HG03097 (cell line): Measurements from ENCODE around the gene COX4I2.
"Not testable (repeated sequence)": the region's sequence is repeated elsewhere in the genome, so short reads cannot be mapped to it uniquely, and the experiment has no call there.

Source experiments
- ATAC-seq: cut with Tn5 transposase; IDR thresholded peaks from one replicate; pipeline ENCODE4 v1.9.1; 2021; ENCODE audit not compliant: unreplicated experiment, low FRiP score

COX4I2 gene

GRCh38 chr20:31606804-31607639, 30.7 kb upstream of the COX4I2 start:
- no peak for ATAC-seq

DNA sequence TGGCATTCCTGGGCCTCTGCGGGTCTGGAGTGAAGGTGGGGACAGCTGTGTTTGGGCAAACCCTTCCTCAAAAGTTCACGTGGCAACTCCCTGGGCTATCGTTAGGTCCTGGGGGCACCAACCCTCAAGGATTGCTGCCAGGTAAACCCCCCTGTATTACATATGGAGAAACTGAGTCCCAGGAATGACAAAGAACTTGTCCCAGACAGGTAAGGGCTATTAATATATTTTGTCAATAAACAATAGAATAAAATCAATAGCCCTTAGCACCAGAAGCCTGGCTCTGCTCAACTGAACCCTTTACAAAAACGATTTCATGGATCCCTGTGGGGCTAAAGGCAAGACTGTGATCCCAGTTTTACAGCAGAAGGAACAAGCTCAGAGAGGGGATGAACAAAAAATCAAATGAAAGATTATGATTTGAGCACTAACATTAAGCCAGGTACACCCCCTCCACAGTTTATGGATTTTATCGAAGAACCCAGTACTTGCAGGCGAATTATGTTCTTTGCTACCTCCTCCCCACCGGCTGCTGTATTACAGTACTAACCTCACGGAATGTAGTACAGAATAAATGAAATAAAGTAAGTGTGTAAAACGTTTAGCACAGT, 30.0 kb upstream of the COX4I2 start:
- no peak for ATAC-seq

GRCh38 chr20:31608251-31608945, 29.3 kb upstream of the COX4I2 start:
- no peak for ATAC-seq

DNA sequence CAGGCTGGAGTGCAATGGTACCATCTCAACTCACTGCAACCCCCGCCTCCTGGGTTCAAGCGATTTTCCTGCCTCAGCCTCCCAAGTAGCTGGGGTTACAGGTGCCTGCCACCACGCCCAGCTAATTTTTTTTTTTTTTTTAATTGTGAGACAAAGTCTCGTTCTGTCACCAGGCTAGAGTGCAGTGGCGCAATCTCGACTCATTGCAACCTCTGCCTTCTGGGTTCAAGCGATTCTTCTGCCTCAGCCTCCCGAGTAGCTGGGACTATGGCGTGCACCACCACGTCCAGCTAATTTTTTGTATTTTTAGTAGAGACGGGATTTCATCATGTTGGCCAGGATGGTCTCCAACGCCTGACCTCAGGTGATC, 25.5 kb upstream of the COX4I2 start:
- not testable (repeated sequence) for ATAC-seq

GRCh38 chr20:31615416-31615815, 22.3 kb upstream of the COX4I2 start:
- no peak for ATAC-seq

DNA sequence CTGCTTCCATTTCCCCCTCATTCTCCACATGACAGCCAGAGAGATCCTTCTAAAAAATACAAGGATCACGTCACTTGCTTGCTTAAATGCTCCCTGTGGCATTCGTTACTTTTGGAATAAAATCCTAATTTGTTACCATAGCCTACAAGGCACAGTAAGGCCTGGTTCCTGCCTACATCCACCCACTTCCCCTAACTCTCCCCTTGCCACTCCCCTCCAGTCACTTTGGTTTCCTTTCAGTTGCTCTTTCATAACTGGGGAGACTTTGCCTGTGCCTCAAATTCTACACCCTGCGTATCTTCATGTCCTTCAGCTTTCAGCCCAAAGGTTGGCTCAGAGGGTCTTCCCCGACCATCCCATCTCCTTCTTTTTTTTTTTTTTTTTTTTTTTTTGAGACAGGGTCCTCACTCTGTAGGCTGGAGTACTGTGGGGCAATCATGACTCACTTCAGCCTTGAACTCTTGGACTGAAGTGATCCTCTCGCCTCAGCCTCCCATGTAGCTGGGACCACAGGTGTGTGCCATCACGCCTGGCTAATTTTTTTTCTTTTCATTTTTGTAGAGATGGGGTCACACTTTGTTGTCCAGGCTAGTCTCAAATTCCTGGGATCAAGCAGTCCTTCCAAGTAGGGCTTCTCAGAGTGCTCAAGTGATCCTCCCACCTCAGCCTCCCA, 20.1 kb upstream of the COX4I2 start:
- ATAC-seq: no peak

GRCh38 chr20:31620246-31620645, 17.5 kb upstream of the COX4I2 start:
- ATAC-seq: no peak

- ATAC-seq: not testable (repeated sequence)
Observed at GRCh38 chr20:31623123-31623505, 14.6 kb upstream of the COX4I2 start.

GRCh38 chr20:31626534-31626933, 11.2 kb upstream of the COX4I2 start:
- ATAC-seq: not testable (repeated sequence)

DNA sequence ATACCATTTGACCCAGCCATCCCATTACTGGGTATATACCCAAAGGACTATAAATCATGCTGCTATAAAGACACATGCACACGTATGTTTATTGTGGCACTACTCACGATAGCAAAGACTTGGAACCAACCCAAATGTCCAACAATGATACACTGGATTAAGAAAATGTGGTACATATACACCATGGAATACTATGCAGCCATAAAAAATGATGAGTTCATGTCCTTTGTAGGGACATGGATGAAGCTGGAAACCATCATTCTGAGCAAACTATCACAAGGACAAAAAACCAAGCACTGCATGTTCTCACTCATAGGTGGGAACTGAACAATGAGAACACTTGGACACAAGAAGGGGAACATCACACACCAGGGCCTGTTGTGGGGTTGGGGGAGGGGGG, 9.7 kb upstream of the COX4I2 start:
- ATAC-seq: not testable (repeated sequence)

- ATAC-seq: no peak
Observed at GRCh38 chr20:31630187-31630790, 7.4 kb upstream of the COX4I2 start.

GRCh38 chr20:31632548-31633338, 5.0 kb upstream of the COX4I2 start:
- no peak for ATAC-seq

DNA sequence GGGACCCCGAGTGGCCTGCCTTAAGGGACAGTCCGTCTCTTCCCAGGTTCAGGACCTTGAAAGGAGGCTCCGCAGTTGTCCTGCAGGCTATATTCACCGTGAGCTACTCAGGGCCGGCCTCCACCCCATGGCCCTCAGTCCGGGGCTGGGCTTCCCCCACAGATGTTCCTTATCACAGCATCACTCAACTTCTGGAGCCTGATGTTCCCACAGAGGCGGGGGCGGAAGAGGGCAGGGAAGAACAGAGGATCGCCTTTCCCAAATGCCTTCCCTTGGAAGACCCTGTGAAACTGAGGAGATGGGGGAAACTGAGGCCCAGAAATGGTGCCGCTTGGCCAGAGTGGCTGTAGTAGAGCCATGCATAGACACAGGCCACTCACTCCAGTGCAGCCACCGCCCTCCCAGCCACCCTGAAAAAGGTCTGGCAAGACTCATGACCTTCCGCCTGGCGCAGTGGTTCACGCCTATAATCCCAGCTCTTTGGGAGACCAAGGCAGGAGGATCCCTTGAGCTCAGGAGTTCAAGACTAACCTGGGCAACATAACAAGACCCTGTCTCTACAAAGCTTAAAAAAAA, 4.3 kb upstream of the COX4I2 start:
- no peak for ATAC-seq

DNA sequence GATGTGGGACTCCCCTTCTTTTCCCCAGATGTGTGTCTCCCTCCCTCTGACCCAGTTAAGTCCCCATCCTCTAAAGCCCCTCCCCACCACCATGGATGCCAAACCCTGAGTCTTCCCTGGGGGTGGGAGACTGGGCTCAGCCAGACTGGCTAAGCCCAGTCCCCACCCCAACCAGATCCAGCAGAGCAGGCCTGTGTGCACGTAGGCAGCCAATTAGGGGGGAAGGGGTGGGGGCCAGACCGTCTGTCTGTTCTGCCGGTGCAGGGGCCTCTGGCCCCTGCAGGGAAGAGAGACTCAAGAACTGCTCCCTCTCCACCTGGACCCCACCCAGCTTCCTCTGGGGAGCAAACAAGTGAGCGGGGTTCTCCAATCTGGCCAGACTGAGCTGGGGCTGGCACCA, 605 bp downstream of the COX4I2 start:
- no peak for ATAC-seq

GRCh38 chr20:31638816-31639215, 1.1 kb downstream of the COX4I2 start:
- no peak for ATAC-seq

DNA sequence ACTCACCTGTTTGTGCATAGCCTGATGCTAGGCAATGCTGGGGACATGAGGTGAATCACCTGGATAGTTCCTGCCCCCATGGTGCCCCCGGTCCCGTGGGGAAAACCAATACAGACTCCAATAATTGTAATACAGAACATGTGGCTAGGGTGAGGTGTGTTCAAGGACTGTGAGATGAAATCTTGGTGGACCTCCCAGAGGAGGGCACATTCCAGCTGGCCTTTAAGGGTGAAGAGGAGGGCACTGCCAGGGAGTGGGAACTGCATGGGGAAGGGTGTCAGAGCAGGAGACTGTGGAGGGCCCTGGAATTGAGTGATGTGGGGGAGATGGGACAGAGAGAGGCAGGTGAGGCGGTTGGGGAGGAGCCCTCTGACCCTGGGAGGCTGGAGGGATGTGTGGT, 2.5 kb downstream of the COX4I2 start:
- no peak for ATAC-seq

- no peak for ATAC-seq
Observed at GRCh38 chr20:31641391-31641790, 3.7 kb downstream of the COX4I2 start.

DNA sequence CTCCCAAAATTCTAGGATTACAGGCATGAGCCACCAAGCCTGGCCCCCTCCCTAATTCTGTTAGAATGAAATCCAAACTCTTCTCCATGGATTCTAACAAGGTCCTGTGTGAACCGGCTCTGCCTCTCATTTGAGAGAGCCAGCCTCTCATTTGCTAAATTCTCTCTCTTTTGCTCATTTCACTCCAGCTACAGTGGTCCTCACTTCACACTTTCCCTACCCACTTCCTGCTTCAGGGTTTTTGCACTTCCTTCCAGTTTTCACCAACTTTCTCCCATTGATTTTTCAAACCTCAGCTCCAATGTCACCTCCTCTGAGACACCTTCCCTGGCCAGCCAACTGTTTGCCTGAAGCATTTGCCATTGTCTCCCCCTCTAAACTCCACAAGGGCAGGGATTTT, 5.1 kb downstream of the COX4I2 start:
- ATAC-seq: no peak

GRCh38 chr20:31643522-31643921, 5.8 kb downstream of the COX4I2 start:
- ATAC-seq: no peak

- no peak for ATAC-seq
Observed at GRCh38 chr20:31644701-31645100, 7.0 kb downstream of the COX4I2 start.
